B cell (primary cell): ENCODE data around the gene RGS11. TPM values are rescaled to one million over a fixed set of nuclear protein-coding genes. Genes with fewer than 3 reads are reported as not detected.

ENCODE experiments used
- ATAC-seq: fragments of 200-7000 bp; cut with Tn5 transposase; one replicate; pipeline ENCODE4 v1.10.0; 2021; ENCODE audit warnings: low read depth, mild to moderate bottlenecking, moderate number of reproducible peaks, moderate library complexity
- CTCF ChIA-PET: fragments of 350-600 bp; sonication (Branson Sonifier 250); formaldehyde crosslinking; loops from one replicate; lab custom pipeline; 2021; ENCODE audit warnings: antibody characterized with exemption, inconsistent platforms; lab: Charles Lee
- POLR2A ChIA-PET: fragments of 350-600 bp; sonication (Branson Sonifier 250); formaldehyde crosslinking; loops from one replicate; lab custom pipeline; 2021; ENCODE audit warnings: antibody characterized with exemption; lab: Charles Lee
- DNase-seq: peaks from one replicate; pipeline ENCODE4 v3.0.0; 2013
- H2AFZ ChIP-seq: 2 replicates; pipeline ENCODE4 v1.6.1; 2012; ENCODE audit warnings: mild to moderate bottlenecking, low read depth, low read length; ENCODE audit not compliant: insufficient read depth, poor library complexity, severe bottlenecking
- H3K27ac ChIP-seq, 2 donors: 1 replicate in 1 of 2; 2 replicates in 1 of 2; pipeline ENCODE4 v1.5.1; 2012 to 2013; ENCODE audit warnings: low read length in 2 of 2, mild to moderate bottlenecking in 2 of 2, moderate library complexity in 1 of 2
- H3K27me3 ChIP-seq, 4 experiments: fragments of 200-600 bp in 1 of 4; sonication (generic) in 1 of 4; replicated peaks in 1 of 4; 1 replicate in 2 of 4; 2 replicates in 2 of 4; pipeline versions ENCODE4 v1.6.1 to v1.7.0; 2013 to 2016; ENCODE audit warnings: low read length in 3 of 4, mild to moderate bottlenecking in 2 of 4, mixed read lengths in 1 of 4, moderate library complexity in 1 of 4; ENCODE audit not compliant: insufficient read depth in 4 of 4, control insufficient read depth in 3 of 4; ENCODE audit errors: control extremely low read depth in 1 of 4
- H3K36me3 ChIP-seq, 2 experiments: replicated peaks in 1 of 2; 1 replicate in 1 of 2; 2 replicates in 1 of 2; pipeline versions ENCODE4 v1.6.1 to v1.7.1; 2013; ENCODE audit warnings: low read length in 1 of 2; ENCODE audit not compliant: insufficient read depth in 2 of 2, control insufficient read depth in 1 of 2; ENCODE audit errors: control extremely low read depth in 1 of 2, extremely low read depth in 1 of 2
- H3K4me1 ChIP-seq, 2 donors: fragments of 200-600 bp in 1 of 2; sonication (generic) in 1 of 2; 1 replicate in 1 of 2; 2 replicates in 1 of 2; pipeline versions ENCODE4 v1.5.1 to v1.6.1; 2013 to 2017; ENCODE audit warnings: low read length in 2 of 2; ENCODE audit not compliant: control insufficient read depth in 2 of 2, insufficient read depth in 2 of 2
- H3K4me2 ChIP-seq: replicated peaks from 2 replicates; pipeline ENCODE3; 2012; ENCODE audit warnings: mild to moderate bottlenecking, low read depth, low read length; ENCODE audit not compliant: poor library complexity, severe bottlenecking
- H3K4me3 ChIP-seq, 5 experiments: fragments of 200-600 bp in 1 of 5; sonication (generic) in 1 of 5; 1 replicate in 3 of 5; 2 replicates in 2 of 5; pipeline versions ENCODE4 v1.5.1 to v1.7.0; 2011 to 2016; ENCODE audit warnings: low read length in 4 of 5, mild to moderate bottlenecking in 4 of 5, low read depth in 2 of 5, control low read depth in 1 of 5, moderate library complexity in 1 of 5; ENCODE audit not compliant: insufficient read depth in 1 of 5; ENCODE audit errors: control extremely low read depth in 1 of 5, extremely low read depth in 1 of 5
- H3K79me2 ChIP-seq: fragments of 200-600 bp; sonication (generic); one replicate; pipeline ENCODE4 v1.6.0; 2016; ENCODE audit warnings: low read length; ENCODE audit not compliant: control insufficient read depth, insufficient read depth
- H3K9ac ChIP-seq: fragments of 200-600 bp; sonication (generic); 2 replicates; pipeline ENCODE4 v1.6.1; 2017; ENCODE audit warnings: mild to moderate bottlenecking, low read length, moderate library complexity
- H3K9me3 ChIP-seq, 3 donors: one replicate each; pipeline versions ENCODE4 v1.6.1 to v1.7.1; 2013; ENCODE audit warnings: low read length in 2 of 3; ENCODE audit not compliant: control insufficient read depth in 2 of 3, insufficient read depth in 1 of 3; ENCODE audit errors: control extremely low read depth in 1 of 3
- H4K20me1 ChIP-seq: 2 replicates; pipeline ENCODE4 v1.6.0; 2012; ENCODE audit warnings: mild to moderate bottlenecking, low read length; ENCODE audit not compliant: insufficient read depth, control insufficient read depth, poor library complexity, severe bottlenecking
- H3K27ac Mint-ChIP-seq: one replicate; pipeline ENCODE4 v1.8.0; 2021; ENCODE audit warnings: mixed read lengths
- H3K27me3 Mint-ChIP-seq: one replicate; pipeline ENCODE4 v1.8.0; 2021; ENCODE audit warnings: mixed read lengths
- H3K4me1 Mint-ChIP-seq: one replicate; pipeline ENCODE4 v1.8.0; 2021; ENCODE audit warnings: mixed read lengths
- H3K4me3 Mint-ChIP-seq: one replicate; pipeline ENCODE4 v1.8.0; 2021; ENCODE audit warnings: mixed read lengths
- H3K9me3 Mint-ChIP-seq: one replicate; pipeline ENCODE4 v1.8.0; 2022; ENCODE audit warnings: mixed read lengths; ENCODE audit not compliant: insufficient read depth
- EZH2 ChIP-seq: IDR thresholded peaks from 2 replicates; pipeline ENCODE4 v1.6.1; 2012; ENCODE audit warnings: borderline replicate concordance, low read depth, mild to moderate bottlenecking, moderate library complexity, low read length; ENCODE audit not compliant: insufficient read depth, poor library complexity, severe bottlenecking
- WGBS: methylation state at CpG from one replicate; pipeline ENCODE4 v1.1.5; 2013; ENCODE audit warnings: missing lambda C conversion rate; ENCODE audit not compliant: insufficient coverage; 5-methylcytosine and 5-hydroxymethylcytosine counted together
- intact Hi-C: fragments of 100-400 bp; cut with micrococcal nuclease; formaldehyde crosslinking; loops from one replicate; pipeline ENCODE4 v1.10.0; 2022
- polyA plus RNA-seq: library from polyadenylated mRNA; depleted of rRNA; stranded (reverse); fragments of >200 nt; gene quantifications from 2 replicates; pipeline ENCODE4 v1.2.3, GENCODE V29; 2012
- total RNA-seq, 2 donors: library from RNA; stranded (reverse); fragments of 120-200 nt in 1 of 2; gene quantifications; 1 replicate in 1 of 2; 2 replicates in 1 of 2; pipeline versions ENCODE4 v1.2.3 to v1.2.4, GENCODE V29; 2013 to 2022
- TF ChIP-seq, protein P1 (sequence below): fragments of 200-600 bp; IDR thresholded peaks from one replicate; pipeline ENCODE4 v1.8.0; 2022; ENCODE audit warnings: antibody characterized with exemption, mild to moderate bottlenecking

RGS11 gene
- total and polyA plus RNA-seq, 2 donors (not counting 1 experiment from before 2014, with no cell fraction given): 0.39 TPM; not detected in 1

DNA sequence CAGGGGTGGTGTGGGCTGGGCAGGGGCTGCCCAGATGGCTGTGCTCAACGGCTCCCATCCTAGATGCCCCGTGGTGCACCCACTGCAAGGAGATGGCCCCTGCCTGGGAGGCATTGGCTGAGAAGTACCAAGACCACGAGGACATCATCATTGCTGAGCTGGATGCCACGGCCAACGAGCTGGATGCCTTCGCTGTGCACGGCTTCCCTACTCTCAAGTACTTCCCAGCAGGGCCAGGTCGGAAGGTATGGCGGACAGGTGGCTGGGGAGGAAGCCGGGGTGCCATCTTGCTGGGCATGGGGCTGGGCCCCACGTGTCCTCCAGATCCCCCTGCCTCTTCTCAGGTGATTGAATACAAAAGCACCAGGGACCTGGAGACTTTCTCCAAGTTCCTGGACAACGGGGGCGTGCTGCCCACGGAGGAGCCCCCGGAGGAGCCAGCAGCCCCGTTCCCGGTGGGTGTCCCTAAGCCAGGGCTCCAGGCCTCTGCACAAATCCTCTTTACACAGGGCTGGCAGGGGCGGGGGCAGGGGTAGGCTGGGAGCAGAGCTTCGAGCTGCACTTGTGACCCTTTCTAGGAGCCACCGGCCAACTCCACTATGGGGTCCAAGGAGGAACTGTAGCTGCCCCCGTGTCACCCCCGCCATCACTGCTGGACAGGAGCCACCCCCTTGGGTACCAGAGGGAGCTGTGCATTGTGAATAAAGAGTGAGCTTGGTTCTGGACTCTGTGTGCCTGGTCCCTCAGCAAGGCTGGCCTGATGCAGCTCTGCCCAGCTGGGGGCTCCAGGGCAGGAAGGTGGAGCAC is 10.9 kb upstream of the RGS11 start:
- Mint-ChIP-seq H3K27me3 (no peaks in the 10 kb centered on the region), H3K4me1 (no peaks in the 10 kb centered on the region), H3K27ac (no peak overlapping the region), H3K4me3 (no peak overlapping the region), H3K9me3 (no peaks in the 10 kb centered on the region)
- Histone ChIP-seq H3K79me2 (no peaks in the 10 kb centered on the region), H3K27ac (no peak overlapping the region), H3K4me1 (no peaks in the 10 kb centered on the region), H3K9ac (no peak overlapping the region), H4K20me1 (peaks cover 8% of the 10 kb centered on the region), H3K4me2 (no peak overlapping the region), H3K9me3 (peaks cover 0 to 6% (median 0%) of the 10 kb centered on the region in 3 donors), H3K36me3 (peaks cover 0 to 31% of the 10 kb centered on the region in 2 experiments), H2AFZ (no peak overlapping the region), H3K4me3 (no peak overlapping the region), H3K27me3 (peaks cover 0 to 4% (median 0%) of the 10 kb centered on the region in 4 experiments)
- DNase-seq (no peak), ATAC-seq (no peak)
- intact Hi-C loops: no loop called here
- POLR2A ChIA-PET: interaction anchor here (0.6 kb wide), 1 partner anchor 126 kb away, joined by 6 read pairs; no protein-coding TSS in a partner anchor
- CTCF ChIA-PET: no interaction called here
- WGBS: 93% methylated on average over 20 of the region's 22 CpGs
- TF ChIP-seq EZH2: no peak
- TF ChIP-seq, protein P1, sequence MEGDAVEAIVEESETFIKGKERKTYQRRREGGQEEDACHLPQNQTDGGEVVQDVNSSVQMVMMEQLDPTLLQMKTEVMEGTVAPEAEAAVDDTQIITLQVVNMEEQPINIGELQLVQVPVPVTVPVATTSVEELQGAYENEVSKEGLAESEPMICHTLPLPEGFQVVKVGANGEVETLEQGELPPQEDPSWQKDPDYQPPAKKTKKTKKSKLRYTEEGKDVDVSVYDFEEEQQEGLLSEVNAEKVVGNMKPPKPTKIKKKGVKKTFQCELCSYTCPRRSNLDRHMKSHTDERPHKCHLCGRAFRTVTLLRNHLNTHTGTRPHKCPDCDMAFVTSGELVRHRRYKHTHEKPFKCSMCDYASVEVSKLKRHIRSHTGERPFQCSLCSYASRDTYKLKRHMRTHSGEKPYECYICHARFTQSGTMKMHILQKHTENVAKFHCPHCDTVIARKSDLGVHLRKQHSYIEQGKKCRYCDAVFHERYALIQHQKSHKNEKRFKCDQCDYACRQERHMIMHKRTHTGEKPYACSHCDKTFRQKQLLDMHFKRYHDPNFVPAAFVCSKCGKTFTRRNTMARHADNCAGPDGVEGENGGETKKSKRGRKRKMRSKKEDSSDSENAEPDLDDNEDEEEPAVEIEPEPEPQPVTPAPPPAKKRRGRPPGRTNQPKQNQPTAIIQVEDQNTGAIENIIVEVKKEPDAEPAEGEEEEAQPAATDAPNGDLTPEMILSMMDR: no peak
